ENCODE measurements around the gene LRRC32.

Gene LRRC32

GRCh38 chr11:76667271-76667818 is 3.2 kb downstream of the LRRC32 start:
- DNase-seq (ENCODE audit: low read depth) = no peak
- no peak overlapping the region for H3K4me3 ChIP-seq (ENCODE audit: low read depth, low read length)

DNA sequence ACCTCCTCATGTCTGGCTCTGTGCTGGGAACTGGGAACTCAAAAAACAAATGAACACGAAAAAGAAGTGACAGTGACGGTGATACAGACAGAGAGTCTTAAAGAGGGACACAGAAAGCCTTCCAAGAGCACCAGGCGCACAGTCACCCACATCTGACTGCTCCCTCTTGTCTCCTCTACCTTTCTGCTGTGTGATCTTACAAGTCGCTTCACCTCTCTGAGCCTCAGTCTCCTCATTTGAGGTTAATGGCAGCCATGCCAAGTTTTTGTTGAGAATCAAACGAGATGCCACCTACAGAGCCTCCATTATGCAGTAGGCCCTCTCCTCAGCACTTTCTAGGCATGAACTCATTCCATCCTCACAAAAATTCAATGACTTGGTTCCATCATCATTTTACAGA is 3.7 kb downstream of the LRRC32 start:
- no peak overlapping the region for H3K4me3 ChIP-seq (ENCODE audit: low read depth, low read length)
- no peak for DNase-seq (ENCODE audit: low read depth)

GRCh38 chr11:76666408-76666807 is 4.1 kb downstream of the LRRC32 start:
- H3K4me3 ChIP-seq (ENCODE audit: low read depth, low read length) = no peak overlapping the region
- DNase-seq (ENCODE audit: low read depth) = no peak

DNA sequence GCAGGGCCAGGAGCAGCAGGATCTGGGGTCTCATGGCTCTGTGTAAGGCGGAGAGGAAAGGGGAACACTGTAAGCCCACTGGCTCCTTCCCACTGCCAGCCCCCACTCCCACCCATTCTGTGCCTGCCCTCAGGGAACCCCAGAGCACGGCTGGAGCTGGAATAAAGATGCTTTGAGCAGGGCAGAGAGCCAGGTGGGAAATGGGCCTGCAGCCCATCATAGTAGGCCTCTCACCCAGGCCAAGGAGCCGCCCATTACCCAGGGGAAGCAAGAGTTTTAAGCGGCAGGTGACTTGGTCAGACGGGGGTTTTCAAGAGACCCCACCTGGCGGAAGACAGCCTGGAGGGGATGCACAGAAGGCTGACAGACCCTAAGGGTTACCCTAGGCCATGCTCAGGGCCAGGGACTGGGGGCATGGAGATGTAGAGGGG is 4.6 kb downstream of the LRRC32 start:
- no peak for DNase-seq (ENCODE audit: low read depth)
- no peak overlapping the region for H3K4me3 ChIP-seq (ENCODE audit: low read depth, low read length)

DNA sequence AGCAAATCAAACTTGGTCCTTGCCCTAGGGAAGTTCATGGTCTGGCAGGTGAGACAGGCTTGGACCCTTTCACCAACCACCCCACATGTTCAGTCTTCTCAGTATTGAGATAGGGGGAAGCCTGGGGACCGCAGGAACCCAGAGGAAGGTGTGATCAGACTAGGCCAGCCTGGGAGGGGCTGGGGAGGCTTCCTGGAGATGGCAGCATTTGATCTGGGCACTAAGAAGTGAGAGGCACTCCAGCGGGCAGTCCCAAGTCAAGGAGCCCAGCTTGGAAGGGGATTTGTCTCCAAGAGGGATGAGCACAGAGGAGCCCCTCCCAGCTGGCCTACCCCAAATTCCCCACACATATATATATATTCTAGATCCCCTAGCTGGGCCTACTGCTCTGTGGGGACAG is 5.4 kb downstream of the LRRC32 start:
- no peak overlapping the region for H3K4me3 ChIP-seq (ENCODE audit: low read depth, low read length)
- DNase-seq (ENCODE audit: low read depth) = no peak

DNA sequence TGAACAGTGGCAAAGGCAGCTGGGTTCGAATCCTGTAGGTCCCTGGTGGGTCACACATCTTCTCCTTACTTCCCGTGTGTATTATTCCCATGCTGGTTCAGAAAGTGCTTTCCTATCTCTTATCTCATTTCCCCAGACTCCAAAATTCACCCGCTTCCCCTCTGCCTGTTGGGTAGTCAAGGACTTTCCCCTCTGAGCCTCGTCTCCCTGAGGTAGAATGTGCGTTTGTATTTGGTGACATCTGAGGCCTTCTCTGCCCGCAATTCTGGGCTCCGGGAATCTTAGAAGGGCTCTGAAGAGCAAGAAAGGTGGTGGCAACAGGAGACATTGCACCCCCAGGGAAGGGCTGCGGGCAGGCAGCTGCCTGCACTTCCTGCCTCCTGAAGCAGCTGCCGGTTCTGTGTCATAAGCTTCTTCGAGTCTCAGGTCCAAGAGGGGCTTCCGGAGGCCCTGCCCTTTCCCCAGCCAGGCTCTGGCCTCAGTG is 5.9 kb downstream of the LRRC32 start:
- no peak overlapping the region for H3K4me3 ChIP-seq (ENCODE audit: low read depth, low read length)
- no peak for DNase-seq (ENCODE audit: low read depth)

- DNase-seq (ENCODE audit: low read depth) = no peak
These were observed 6.6 kb downstream of the LRRC32 start for GRCh38 chr11:76663912-76664440.

GRCh38 chr11:76663486-76663810 is 7.1 kb downstream of the LRRC32 start:
- no peak overlapping the region for H3K4me3 ChIP-seq (ENCODE audit: low read depth, low read length)
- DNase-seq (ENCODE audit: low read depth) = no peak

More at GRCh38 chr11:76663912-76664440, 6.6 kb downstream of the LRRC32 start:
- H3K4me3 ChIP-seq (ENCODE audit: low read depth, low read length) = no peak overlapping the region

GRCh38 chr11:76662656-76663485 is 7.7 kb downstream of the LRRC32 start:
- no peak overlapping the region for H3K4me3 ChIP-seq (ENCODE audit: low read depth, low read length)
- DNase-seq (ENCODE audit: low read depth) = no peak

GRCh38 chr11:76661834-76662434 is 8.6 kb downstream of the LRRC32 start:
- DNase-seq (ENCODE audit: low read depth) = no peak
- H3K4me3 ChIP-seq (ENCODE audit: low read depth, low read length) = no peak overlapping the region

DNA sequence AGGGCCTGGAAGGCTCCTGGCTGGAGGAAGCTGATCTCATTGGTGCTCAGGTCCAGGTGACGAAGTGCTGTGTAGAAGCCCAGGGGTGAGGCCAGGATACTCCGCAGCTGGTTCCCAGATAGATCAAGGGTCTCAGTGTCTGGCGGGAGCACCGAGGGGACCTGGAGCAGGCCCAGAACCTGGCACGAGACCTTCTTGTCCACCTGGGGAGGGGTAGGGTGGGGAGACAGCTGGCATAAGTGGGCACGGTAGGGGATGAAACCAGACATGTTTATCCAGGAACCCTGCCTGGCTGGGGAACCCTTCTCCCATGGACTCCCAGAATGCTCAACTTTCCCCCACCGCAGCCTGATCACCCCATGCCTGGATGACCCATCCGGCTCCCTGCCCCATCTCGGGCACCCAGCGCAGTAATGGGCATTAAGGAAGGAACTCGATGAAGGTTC is 9.2 kb downstream of the LRRC32 start:
- H3K4me3 ChIP-seq (ENCODE audit: low read depth, low read length) = no peak overlapping the region
- no peak for DNase-seq (ENCODE audit: low read depth)

DNA sequence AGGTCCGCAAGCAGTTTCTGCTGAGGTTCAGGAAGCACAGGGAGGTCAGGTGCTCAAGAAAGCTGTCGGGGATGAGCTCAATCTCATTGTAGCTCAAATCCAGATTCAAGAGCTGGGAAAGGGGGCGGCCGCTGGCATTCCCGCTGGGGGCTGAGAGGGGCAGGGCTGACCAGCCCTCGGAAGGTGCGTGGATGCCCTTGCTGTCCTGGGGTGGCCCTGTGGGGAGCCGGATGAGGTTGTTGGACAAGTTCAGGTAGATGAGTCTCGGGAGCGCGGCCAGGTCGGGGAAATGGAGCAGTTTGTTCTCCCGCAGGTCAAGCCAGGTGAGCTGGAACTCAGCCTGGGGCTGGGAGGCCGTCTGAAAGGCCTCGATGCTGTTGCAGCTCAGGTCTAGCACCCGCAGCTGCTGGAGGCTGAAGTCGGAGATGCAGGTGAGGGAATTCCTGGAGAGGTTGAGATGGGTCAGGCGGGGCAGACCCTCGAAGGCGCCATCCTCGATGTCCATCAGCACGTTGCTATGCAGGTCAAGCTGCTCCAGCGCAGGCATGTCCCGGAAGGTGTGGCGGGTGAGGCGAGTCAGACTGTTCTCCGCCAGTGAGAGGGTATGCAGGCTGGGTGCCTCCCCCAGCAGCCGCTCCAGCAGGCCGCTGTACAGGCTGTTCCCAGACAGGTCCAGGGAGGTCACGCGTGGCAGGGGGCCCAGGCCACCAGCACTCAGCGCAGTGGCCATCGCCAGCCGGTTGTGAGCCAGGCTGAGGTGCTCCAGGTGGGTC is 9.8 kb downstream of the LRRC32 start:
- DNase-seq (ENCODE audit: low read depth) = no peak
- H3K4me3 ChIP-seq (ENCODE audit: low read depth, low read length) = no peak overlapping the region

DNA sequence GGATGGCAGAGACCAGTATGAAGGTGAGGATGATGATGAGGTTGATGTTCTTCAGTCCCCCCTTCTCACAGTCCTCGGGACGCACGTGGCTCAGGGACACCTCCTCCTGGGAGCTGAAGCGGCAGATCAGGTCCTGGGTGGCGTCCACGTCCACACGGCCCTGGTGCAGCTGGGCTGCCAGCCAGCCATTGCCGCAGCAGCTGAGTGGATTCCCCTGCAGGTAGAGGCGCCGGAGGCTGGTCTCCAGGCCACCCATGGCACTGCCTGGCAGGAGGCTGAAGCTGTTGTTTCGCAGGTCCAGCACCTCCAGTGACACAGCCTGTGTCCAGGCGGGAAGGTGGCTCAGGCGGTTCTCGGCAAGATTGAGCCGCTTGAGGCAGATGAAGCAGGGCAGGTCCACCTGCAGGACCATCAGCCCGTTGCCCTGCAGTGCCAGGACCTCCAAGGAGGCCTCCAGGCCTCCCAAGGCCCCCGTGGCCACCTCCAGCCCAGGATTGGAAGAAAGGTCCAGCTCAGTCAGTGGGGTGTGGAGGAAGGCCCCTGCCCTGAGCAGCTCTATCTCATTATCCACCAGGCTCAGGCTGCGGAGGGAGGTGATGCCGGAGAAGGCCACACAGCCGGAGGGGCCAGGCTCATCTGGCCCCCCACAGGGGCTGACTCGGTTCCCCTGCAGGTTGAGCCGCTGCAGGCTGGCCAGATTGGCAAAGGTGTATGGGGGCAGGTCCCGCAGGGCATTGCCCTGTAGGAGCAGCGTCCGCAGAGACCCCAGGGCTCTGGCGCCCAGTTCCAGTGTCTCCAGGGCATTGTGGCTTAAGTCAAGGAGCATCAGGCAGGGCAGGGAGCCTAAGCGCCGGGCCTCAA is 10.6 kb downstream of the LRRC32 start:
- H3K4me3 ChIP-seq (ENCODE audit: low read depth, low read length) = no peak overlapping the region
- DNase-seq (ENCODE audit: low read depth) = no peak

GRCh38 chr11:76658651-76659650 is 11.6 kb downstream of the LRRC32 start:
- H3K4me3 ChIP-seq (ENCODE audit: low read depth, low read length) = no peak overlapping the region
- no peak for DNase-seq (ENCODE audit: low read depth)

- no peak for DNase-seq (ENCODE audit: low read depth)
- no peak overlapping the region for H3K4me3 ChIP-seq (ENCODE audit: low read depth, low read length)
These were observed 12.3 kb downstream of the LRRC32 start for GRCh38 chr11:76658231-76658630.

- H3K4me3 ChIP-seq (ENCODE audit: low read depth, low read length) = no peak overlapping the region
- DNase-seq (ENCODE audit: low read depth) = no peak
These were observed 13.1 kb downstream of the LRRC32 start for GRCh38 chr11:76657187-76658170.
